Measurements from ENCODE around the gene HSD11B1.
A peak's percentile ranks its signal among the peaks of the same experiment; 100 is the strongest.

Gene HSD11B1

DNA sequence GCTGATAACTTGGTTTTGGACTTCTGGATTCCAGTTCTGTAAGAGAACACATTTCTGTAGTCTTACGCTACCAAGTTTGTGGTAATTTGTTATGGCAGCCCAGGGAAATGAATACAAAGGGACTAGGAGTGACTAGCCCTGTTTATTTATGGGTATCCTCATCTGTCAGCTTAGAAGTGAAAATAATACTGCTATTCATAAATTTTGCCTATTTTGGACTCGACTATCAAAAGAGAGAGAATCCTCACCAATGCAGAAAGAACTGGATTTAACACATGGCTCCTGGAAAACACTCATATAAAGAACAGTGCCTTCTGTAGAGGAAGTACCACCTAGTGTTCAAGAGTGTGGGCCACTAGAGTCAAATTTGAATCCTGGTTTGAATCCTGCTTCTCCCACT, 22.6 kb downstream of the HSD11B1 start:
- no peak for DNase-seq (ENCODE audit: low read depth in 3 of 3)

DNA sequence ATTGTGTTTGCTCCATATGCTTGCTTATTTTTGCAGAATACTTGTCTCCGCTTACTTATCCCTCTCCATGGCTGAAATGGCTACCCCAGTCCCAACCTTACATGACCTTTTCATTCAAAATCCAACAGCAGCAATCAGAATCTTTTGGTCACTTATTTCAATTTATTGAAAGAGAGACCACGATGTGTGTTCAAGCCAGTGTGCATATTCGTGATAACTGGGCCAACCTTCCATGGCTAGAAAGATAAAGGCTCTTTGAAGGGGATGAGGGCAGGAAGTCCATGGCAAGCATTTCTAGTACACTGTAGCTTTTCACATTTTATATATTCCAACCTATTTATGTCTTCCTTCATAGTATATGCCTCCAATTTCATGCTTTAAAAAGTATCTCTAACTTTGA, 23.1 kb downstream of the HSD11B1 start:
- DNase-seq (ENCODE audit: low read depth in 3 of 3), result no peak

DNA sequence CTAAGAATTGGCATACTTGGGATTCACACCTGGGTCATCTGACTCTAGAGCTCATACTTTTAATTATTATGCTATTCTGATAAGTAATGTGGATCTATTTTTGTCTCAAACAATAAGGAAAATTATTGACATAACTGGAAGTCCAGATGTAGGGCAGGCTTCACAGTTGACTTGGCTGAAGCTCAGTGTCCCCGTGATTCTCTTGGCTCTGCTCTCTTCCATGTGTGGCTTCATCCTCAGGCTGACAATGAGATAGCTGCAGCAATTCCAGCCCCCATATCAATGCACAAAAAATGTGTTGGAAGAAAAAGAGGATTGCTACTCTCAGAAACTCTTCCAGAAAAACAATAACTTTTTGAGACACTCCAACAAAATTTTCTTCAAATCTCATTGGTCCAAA, 23.8 kb downstream of the HSD11B1 start:
- no peak for DNase-seq (ENCODE audit: low read depth in 3 of 3)

DNA sequence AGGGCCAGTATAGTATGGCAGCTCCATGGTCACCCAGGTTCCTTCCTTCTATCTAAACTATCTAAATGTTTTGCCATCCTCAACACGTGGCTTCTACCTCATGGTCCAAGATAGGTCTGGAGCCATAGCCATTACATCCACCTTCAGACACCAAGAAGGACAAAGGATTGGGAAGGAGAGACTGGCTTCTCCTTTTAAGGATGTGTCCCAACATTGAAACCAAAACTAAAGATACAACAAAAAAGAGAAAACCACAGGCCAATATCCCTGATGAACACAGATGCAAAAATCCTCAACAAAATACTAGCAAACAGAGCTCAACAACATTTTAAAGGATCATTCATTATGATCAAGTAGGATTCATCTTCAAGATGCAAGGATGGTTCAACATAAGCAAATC, 24.8 kb downstream of the HSD11B1 start:
- DNase-seq (ENCODE audit: low read depth in 3 of 3), result no peak

DNA sequence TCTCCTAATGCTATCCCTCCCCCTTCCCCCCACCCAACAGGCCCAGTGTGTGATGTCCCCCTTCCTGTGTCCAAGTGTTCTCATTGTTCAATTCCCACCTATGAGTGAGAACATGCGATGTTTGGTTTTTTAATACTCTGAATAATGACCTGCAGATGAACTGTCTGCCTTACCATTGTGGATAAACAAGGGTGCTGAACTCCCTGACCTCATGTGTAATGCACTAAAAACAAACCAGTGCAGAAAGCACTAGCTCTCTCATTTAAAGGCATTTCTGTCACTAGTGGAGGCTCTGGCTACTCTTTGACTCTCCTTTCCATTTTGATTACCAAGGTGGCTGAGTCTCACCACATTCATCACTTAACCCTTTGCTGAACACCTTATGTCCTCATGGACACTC, 28.1 kb downstream of the HSD11B1 start:
- DNase-seq (ENCODE audit: low read depth in 3 of 3), result no peak

DNA sequence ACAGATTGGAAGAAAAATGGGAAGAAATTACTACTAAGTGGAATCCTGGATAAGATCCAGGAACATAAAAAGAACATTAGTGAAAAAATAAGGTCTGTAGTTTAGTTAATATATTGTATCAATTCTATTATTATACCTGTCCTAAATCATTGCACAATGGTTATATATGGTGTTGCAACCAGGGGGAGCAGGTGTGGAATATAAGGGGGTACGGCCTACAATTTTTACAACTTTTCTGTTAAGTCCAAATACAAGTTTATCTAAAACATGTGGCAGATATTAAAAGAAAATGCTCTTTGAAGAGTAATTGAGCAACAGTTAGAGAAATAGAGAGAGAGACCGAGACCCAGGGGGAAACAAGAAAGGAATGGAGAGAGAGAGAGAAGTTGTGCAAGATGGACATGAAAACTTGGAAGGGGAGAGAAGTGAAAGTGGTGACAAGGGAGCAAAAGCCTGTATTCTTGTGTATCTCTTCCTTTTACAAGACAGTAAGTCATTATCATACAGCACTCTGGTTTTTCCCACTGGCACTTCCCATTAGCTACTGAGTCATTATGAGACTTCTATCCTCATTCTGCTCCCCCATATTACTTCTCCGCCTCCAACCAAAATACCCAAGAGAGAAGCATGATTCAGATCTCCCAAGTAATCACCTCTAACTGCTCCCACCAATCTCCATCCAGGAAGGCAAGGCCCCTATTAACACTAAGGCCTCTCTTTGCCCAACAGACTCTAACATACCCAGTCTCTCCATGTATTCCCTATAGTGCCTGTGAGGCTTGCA, 29.0 kb downstream of the HSD11B1 start:
- no peak for DNase-seq (ENCODE audit: low read depth in 3 of 3)

DNA sequence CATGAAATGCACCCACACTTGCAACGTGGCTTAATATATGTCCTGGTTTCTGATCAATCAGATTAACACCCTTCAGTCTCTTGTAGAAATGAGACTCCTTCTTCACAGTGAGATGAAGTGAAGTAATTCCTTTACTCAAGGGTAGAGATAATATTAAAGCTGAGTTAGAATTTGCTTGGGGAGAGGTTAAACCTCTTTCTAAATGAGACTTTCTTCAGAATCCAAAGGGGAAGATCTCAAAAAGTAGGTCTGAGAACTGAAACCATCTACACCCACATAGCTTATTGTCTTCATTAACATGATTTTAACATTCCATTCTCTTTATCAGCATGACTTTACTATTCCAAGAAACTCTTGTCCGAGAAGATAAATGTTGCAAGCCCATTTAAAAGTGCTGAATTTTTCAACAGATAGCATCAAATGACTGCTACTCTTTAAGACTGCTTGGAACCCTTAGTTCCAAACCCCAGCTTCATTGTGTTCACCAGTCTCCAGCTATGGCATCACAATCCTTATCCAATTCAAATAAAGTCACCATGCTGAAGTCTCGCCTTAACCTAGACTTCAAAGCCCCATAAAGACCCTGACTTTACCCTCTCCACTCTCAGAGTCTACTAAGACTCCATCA, 32.0 kb downstream of the HSD11B1 start:
- DNase-seq (ENCODE audit: low read depth in 3 of 3), result no peak

DNA sequence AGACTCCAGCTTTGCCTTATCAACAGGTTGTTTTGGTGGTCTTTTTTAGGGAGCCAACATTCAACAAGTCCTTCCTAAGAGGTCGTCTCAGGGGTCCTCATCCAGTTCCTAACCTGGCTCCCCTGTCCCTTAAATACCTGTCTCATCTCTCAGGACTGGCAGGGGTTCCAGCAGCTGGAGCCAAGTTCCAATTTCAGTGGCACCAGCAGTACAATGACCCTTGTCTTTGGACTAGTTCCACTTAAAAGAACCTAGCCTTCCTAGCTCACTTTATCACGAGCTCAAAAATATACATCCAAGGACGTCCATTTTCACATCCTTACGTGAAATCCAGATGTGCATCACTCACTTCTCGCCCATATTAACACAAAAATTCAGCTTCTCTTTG, 32.5 kb downstream of the HSD11B1 start:
- DNase-seq (ENCODE audit: low read depth in 3 of 3), result no peak

DNA sequence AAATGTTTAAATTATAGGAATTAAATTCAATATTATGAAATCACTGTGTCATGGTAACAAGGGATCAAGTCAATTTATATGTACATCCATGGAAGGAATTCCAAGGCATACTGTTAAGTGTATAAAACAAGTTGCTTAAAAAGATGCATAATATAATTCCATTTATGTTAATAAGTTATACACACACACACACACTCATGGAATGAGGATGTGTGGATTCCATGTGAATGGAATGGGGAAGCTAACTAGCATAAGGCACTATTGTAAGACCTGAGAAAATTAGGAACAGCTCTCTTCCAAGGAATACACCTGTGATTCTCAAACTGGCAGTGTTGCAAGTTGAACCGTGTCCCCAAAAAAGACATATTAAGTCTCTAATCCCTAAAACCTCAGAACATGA, 33.6 kb downstream of the HSD11B1 start:
- DNase-seq (ENCODE audit: low read depth in 3 of 3), result no peak

DNA sequence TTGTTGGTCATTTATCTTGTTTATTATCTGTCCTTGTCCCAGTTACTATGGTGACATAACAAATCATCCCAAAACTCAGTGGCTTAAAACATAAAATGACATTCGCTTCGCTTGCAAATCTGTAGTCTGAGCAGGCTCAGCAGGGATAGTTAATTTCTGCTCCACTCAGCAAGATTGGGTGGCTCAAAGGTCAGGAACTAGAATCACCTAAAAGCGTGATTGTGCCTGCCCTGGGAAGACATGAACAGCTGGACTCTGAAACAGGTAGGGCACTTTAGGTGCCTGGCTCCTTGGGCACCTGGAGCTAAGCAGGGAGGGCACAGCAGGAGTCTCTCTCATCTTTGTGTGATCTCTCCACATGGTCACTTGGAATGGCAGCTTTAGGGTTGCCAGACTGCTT, 36.5 kb downstream of the HSD11B1 start:
- DNase-seq (ENCODE audit: low read depth in 3 of 3), result no peak

DNA sequence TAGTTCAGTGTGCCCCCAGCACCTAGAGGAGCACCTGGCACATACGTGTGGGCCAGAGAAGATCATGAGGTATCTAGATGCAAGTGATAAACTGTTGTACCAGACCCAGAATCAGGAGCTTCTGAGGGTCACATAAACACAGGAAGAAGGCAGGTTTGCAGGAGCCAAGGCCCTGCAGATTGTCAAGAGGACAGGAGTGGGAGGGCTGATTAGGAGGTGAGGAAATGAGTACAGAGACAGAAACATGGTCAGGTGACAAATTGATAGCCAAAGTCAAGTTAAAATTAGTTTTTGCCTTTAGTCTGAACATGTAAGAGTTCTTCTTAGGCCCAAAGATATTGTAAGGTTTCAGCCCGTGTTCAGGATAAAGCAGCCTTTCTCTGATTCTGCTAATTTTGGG, 37.2 kb downstream of the HSD11B1 start:
- DNase-seq (ENCODE audit: low read depth in 3 of 3), result no peak

DNA sequence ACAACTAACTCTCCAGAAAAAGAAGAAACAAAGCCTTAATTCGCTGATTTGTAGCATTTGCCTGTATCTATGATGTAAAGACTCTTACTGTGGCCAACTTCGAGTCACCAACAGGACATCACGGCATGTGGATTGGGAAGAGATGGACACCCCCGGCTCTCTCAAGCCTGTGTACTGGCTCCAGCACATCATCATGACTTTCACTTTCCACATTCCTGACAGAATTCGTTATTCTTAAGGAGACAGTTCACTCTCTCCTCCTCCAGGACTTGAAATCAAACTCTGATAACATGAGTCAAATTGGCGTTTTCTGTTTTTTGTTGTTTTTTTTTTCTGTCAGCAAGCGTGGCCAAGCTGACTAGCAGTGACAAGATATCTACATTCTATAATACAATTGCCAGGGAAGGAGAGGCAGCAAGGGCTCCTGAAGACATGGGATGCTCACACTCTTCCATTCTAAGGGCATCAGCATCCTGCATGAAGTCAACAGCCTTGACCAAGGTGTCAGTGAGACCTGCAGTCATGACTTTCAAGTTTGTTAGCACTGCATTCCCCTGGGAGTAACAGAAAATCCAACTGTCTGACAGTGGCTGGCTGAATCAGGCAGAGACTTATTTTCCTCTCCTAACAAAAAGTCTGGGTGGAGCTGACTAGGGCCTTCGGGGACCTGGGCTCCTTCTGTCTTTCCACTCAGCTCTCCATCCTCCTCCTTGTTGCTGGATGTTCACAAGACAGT, 37.9 kb downstream of the HSD11B1 start:
- DNase-seq (ENCODE audit: low read depth in 3 of 3), result no peak

DNA sequence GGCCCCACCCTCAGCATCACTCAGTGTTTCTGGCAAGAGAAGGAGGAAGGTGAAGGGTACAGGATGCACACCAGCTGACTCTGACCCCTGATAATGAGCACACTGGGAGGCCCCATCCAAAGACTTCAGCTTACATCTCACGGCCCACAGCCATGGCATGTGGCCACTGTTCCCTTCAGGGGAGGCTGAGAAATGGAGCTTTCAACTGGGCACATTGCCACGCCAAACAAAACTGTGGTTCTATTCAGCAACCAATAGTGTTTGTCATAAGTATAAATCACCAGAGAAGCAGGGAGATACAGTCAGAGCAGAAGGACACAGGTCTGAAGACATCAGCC, 38.5 kb downstream of the HSD11B1 start:
- DNase-seq (ENCODE audit: low read depth in 3 of 3), result no peak

DNA sequence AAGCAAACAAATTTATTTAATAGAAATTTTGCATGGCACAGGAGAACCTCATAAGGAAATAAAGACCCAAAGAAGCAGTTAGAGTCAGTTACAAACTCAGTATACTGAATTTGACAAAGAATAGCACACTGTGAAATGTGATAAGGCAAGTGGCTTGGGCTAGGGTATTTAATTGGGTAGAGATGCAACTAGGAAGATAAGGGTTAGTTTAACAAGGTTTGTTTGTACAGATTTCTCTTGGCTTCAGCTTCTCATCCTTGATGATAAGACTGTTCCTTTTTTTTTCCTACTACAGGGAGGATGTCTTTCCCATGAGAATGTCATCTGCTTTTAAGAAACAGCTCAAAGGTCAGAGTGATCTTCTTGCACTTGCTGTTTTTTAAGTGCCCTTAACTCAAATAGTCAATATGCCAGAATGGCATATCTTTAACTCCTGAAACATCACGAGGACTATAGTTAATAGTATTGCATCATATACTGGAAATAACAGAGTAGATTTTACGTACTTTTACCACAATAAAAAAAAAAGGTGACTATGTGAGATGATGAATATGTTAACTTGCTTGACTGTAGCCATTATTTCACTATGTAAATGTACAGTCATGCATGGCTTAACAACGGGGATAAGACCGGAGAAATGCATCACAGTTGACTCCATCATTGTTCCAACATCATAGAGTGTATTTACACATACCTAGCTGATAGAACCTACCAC, 42.0 kb downstream of the HSD11B1 start:
- DNase-seq (ENCODE audit: low read depth in 3 of 3), result no peak

DNA sequence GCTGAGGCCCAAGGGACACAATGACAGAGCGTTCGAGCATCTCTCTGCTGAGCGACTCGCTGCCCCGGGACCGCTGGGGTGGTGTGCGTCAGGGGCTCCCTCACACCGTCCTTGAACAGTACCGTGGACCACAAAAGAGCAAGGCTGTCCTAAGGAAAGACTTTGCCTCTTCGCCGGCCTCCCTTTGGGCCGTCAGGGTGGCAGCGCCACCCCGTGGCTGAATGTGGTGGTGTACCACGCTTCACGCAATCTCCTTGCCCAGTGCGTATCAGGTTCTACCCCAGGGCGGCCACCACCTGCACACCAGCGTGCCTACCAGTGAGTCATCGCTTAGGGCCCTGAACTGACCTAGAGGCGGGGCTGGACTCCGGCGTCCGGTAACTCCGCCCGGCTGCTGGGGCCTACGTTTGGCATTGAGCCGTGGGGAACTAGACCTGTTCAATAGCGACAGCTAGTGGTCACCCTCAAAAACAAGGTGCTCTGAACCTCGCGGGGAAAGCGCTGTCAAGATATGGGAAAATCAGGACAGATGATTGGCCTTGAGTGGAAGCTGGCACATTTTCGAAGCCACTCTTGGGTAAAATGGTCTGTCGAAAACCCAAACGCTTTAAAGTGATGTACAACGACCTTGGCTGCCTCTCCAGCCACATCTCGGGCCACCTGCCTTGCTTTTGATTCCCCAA, 43.1 kb downstream of the HSD11B1 start:
- peak; percentile 80 to 86 (median 80) for DNase-seq (ENCODE audit: low read depth in 3 of 3)

DNA sequence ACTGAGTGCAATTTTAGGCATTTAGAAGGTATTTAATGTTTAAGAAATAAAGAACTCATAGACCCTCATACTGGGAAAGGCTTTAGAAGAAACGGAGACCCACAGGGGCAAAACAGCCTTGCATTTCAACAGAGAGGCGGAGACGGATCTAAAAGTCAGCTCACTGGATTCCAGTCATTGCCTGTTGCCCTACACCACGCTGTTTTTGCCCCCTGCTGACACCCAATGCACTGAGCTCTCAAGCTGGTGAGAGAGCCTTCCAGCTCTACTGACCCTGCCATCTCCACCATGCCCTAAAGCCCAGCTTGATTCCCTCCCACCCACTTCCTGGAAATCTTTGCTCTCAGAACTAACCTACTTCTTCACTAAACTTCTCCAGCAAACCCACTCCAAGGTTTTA, 44.0 kb downstream of the HSD11B1 start:
- no peak for DNase-seq (ENCODE audit: low read depth in 3 of 3)

DNA sequence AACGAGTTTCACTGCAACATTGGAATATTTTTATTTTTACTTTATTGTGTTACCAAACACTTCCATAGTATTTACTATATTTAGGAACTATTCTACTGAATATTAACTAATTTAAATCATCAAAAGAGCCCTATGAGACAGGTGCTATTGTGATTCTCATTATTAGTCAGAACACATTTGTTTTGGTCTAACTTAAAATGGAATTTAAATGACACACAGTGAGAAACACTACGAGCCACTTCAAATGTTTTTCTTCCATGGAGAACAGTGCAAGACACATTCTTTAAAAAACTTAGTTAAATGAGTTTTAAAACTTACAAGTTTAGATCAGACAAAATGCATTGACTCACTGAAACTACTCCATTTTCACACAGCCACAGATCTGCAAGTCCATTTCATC, 44.6 kb downstream of the HSD11B1 start:
- DNase-seq (ENCODE audit: low read depth in 3 of 3), result no peak

DNA sequence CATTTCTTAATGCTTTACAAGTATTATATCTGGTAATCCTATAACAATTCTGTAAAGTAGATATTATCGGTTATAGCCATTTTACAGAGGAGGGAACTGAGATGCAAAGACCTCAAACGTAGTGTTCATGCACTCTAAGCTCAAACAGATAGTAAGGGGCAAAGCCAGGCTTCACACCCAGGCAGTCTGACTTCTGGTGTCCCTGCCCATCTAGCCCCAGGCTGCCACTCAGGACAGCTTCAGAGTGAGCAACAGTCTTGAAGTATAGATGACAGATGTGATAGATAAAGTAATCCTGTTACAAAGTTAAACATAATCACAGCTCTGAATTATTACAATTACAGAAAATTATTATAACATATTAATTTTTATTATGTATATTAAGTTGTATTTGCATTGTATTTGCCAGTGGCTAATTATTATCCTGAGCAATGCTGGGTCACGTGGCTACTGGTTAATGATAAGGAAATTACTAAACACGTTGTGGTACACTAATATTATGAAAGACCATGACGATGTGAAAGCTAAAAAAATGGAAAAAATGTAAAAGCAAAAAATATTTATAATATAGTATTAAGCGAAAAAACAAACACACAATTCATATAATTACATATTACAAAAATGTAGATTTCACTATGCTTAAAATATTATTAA, 45.2 kb downstream of the HSD11B1 start:
- no peak for DNase-seq (ENCODE audit: low read depth in 3 of 3)

DNA sequence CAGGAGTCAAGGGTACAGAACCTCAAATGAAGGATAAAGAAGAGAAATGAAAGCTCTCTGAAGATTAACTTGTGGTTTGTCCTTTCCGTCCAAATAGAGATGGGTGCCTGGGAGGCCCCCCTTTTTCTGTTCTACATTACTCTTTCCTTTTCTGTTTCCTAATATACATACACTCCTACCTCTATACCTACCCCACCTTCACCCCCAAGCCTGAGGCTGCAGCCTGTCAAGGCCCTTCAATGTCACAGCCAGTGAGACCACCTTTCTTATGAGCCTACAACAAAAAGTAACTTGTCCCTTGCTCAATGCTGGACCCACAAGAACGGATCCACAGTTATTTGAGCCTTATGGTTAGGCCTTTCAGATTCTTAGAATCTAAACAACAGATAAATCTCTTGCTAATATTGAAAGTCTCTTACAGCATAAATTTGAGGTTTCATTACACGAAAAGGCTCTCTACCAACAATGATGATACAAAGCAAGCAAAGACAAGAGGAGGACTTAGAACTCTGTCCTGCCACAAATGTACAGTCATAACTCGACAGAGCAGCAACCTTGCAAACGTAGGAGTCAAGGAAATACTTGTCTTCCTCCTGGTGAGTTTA, 47.1 kb downstream of the HSD11B1 start:
- no peak for DNase-seq (ENCODE audit: low read depth in 3 of 3)

DNA sequence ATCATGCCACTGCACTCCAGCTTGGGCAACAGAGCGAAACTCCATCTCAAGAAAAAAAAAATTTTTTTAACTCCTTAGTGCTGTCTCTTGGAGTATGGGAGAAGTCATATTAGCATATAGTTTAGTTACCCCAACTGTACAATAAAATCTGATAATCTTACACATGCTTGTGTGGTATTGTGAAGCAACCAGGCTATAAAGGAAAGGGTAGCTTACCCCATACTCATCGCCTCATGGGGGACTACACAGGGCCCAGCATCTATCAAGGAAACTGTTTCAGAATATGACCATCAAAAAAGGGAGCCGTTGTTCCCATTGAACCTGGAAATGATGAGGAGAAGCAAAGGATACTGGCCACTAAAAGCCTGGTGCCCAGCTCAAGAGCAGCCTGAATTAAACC, 48.2 kb downstream of the HSD11B1 start:
- no peak for DNase-seq (ENCODE audit: low read depth in 3 of 3)

DNA sequence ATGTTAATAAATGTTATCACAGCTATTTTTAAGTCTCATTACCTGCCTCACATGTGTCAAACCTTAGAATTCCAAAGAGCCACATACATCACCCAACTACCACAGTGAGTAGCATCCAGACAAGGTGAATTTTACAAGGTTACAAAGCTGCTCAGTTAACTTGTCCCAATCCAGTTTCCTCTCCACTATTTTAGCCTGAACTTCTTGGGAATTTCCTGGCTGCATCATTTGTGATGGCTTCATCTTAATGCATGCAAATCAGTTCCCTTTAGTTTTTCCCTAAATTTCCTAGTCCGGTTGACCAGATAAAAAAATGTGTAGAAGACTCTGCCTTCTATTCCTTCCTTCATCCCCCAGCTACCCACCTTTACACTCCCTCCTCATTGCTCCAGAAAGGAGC, 50.6 kb downstream of the HSD11B1 start:
- no peak for DNase-seq (ENCODE audit: low read depth in 3 of 3)
